ENCODE data around the gene FAM199X. TPM values are rescaled to one million over a fixed set of nuclear protein-coding genes. Genes with fewer than 3 reads are reported as not detected.
A peak's percentile ranks its signal among the peaks of the same experiment; 100 is the strongest.
"Not testable (repeated sequence)": the region's sequence is repeated elsewhere in the genome, so short reads cannot be mapped to it uniquely, and the experiment has no call there.

Gene FAM199X
- total RNA-seq, 1 donor from 2014 or later: 22.4 TPM

GRCh38 chrX:104189837-104190236 lies 23.6 kb downstream of the FAM199X start:
- DNase-seq (ENCODE audit: low read depth in 2 of 2): no peak

GRCh38 chrX:104193485-104193884 lies 27.2 kb downstream of the FAM199X start:
- DNase-seq (ENCODE audit: low read depth in 2 of 2): peak in 1 of 2 donors; percentile 2

- DNase-seq (ENCODE audit: low read depth in 2 of 2): no peak
These were observed 28.8 kb downstream of the FAM199X start for GRCh38 chrX:104195013-104195412.

GRCh38 chrX:104195489-104196084 lies 29.3 kb downstream of the FAM199X start:
- DNase-seq (ENCODE audit: low read depth in 2 of 2): peak; percentile 41 to 47

GRCh38 chrX:104205548-104205947 lies 39.3 kb downstream of the FAM199X start:
- no peak for DNase-seq (ENCODE audit: low read depth in 2 of 2)

- DNase-seq (ENCODE audit: low read depth in 2 of 2): no peak
These were observed 44.9 kb downstream of the FAM199X start for GRCh38 chrX:104211187-104211586.

GRCh38 chrX:104230060-104230459 lies 63.8 kb downstream of the FAM199X start:
- not testable (repeated sequence) for DNase-seq (ENCODE audit: low read depth in 2 of 2)

Other genes starting within 250 kb of the FAM199X start
- gene TMSB15B, start 203.8 kb upstream of the FAM199X start, total RNA-seq: 3.1 and 3.6 TPM in 2 replicates
- gene H2BW1, start 152.7 kb upstream of the FAM199X start, total RNA-seq: not detected in 2 replicates
- not detected in 2 replicates for gene H2BW2, start 126.5 kb upstream of the FAM199X start, total RNA-seq
- gene TMSB15C, start 90.2 kb upstream of the FAM199X start, total RNA-seq: 6.1 and 8.3 TPM in 2 replicates
- gene ZCCHC18, start 53.9 kb upstream of the FAM199X start, total RNA-seq: 0.87 and 1.4 TPM in 2 replicates
- 7.0 and 11.9 TPM in 2 replicates for gene SLC25A53, start 9.4 kb upstream of the FAM199X start, total RNA-seq
- gene ESX1, start 88.5 kb downstream of the FAM199X start, total RNA-seq: 2.6 TPM in 1 of 2 replicates, not detected in the other

All from lung microvascular endothelial cell (primary cell).